K562 (cell line): ENCODE measurements around the gene CXXC1. TPM values are rescaled to one million over a fixed set of nuclear protein-coding genes. Genes with fewer than 3 reads are reported as not detected.

Source experiments
- ATAC-seq: fragments of 200-7000 bp; cut with Tn5 transposase; 3 replicates; pipeline ENCODE4 v1.9.1; 2020; ENCODE audit warnings: moderate library complexity
- BruUV-seq: library from RNA; stranded (reverse); fragments of 400-500 nt; replicated peaks from 2 replicates; lab custom pipeline; 2021; lab: Mats Ljungman, UMichigan
- CTCF ChIA-PET: fragments of 300-600 bp; formaldehyde crosslinking; extraction: SDS; loops from one replicate; lab custom pipeline; 2021; ENCODE audit warnings: low intra/inter-chr PET ratio; lab: Yijun Ruan, JAX
- POLR2A ChIA-PET: fragments of 300-600, 350-650 bp; sonication (Branson Sonifier 250); formaldehyde crosslinking; extraction: SDS; loops from one replicate; lab custom pipeline; 2021; ENCODE audit warnings: antibody characterized with exemption, inconsistent platforms; lab: Yijun Ruan, JAX
- DNase-seq, 4 experiments: peaks; one replicate each; pipeline versions ENCODE4 v3.0.0 to v3.0.0-alpha.2; 2011 to 2018; ENCODE audit warnings: low spot score in 3 of 4, mixed read lengths in 3 of 4; ENCODE audit errors: extremely low read depth in 1 of 4
- FAIRE-seq: peaks from 2 replicates; lab custom pipeline; 2011; peaks lifted over from hg19 to GRCh38; lab: Jason Lieb, UNC
- H2AFZ ChIP-seq: 2 replicates; pipeline ENCODE4 v1.6.0; 2011; ENCODE audit warnings: low read depth, low read length, control low read depth, inconsistent platforms
- H3K27ac ChIP-seq: fragments of 200-600 bp; 3 replicates; pipeline ENCODE4 v1.8.0; 2011; ENCODE audit warnings: low read depth, mild to moderate bottlenecking, control low read depth, inconsistent platforms, low read length, moderate library complexity, mixed read lengths; ENCODE audit errors: extremely low read depth
- H3K27me3 ChIP-seq, 2 experiments: fragments of 300-600 bp in 1 of 2; 2 replicates in 1 of 2; 3 replicates in 1 of 2; pipeline versions ENCODE4 v1.6.0 to v1.8.0; 2011; ENCODE audit warnings: inconsistent platforms in 2 of 2, low read length in 2 of 2, mild to moderate bottlenecking in 1 of 2, mixed read lengths in 1 of 2, moderate library complexity in 1 of 2; ENCODE audit not compliant: control insufficient read depth in 2 of 2, insufficient read depth in 2 of 2
- H3K36me3 ChIP-seq: fragments of 300-600 bp; 3 replicates; pipeline ENCODE4 v1.8.0; 2011; ENCODE audit warnings: mild to moderate bottlenecking, low read length, inconsistent platforms; ENCODE audit not compliant: control insufficient read depth, insufficient read depth
- H3K4me1 ChIP-seq, 2 experiments: fragments of 200-600 bp in 1 of 2; replicated peaks in 1 of 2; 2 replicates in 1 of 2; 3 replicates in 1 of 2; pipeline versions ENCODE4 v1.5.1 to v1.8.0; 2011; ENCODE audit warnings: inconsistent platforms in 2 of 2, low read length in 2 of 2, mild to moderate bottlenecking in 1 of 2, mixed read lengths in 1 of 2, moderate library complexity in 1 of 2; ENCODE audit not compliant: control insufficient read depth in 2 of 2, insufficient read depth in 2 of 2
- H3K4me2 ChIP-seq: 2 replicates; pipeline ENCODE4 v1.6.1; 2011; ENCODE audit warnings: low read length, control low read depth, inconsistent platforms, mixed read lengths; ENCODE audit not compliant: insufficient read depth
- H3K4me3 ChIP-seq: fragments of 200-600 bp; sonication (generic), shearing (Covaris generic); 2 replicates; pipeline ENCODE4 v1.5.1; 2016; ENCODE audit warnings: control low read depth, inconsistent platforms
- H3K79me2 ChIP-seq: fragments of 200-600 bp; 3 replicates; pipeline ENCODE4 v1.8.0; 2011; ENCODE audit warnings: low read length, inconsistent platforms; ENCODE audit not compliant: control insufficient read depth, insufficient read depth
- H3K9ac ChIP-seq, 2 experiments: 2 replicates each; pipeline versions ENCODE4 v1.6.0 to v1.6.1; 2011; ENCODE audit warnings: low read depth in 2 of 2, low read length in 2 of 2, control low read depth in 1 of 2, inconsistent platforms in 1 of 2, mild to moderate bottlenecking in 1 of 2, mixed read lengths in 1 of 2; ENCODE audit not compliant: insufficient read depth in 1 of 2
- H3K9me1 ChIP-seq: one replicate; pipeline ENCODE4 v1.6.0; 2011; ENCODE audit warnings: inconsistent platforms, mild to moderate bottlenecking, low read length, moderate library complexity; ENCODE audit not compliant: control insufficient read depth, insufficient read depth
- H3K9me3 ChIP-seq: replicated peaks from 2 replicates; pipeline ENCODE4 v1.5.1; 2011; ENCODE audit warnings: low read depth, low read length, inconsistent platforms; ENCODE audit not compliant: control insufficient read depth, insufficient read depth
- H4K20me1 ChIP-seq: replicated peaks from 2 replicates; pipeline ENCODE4 v1.6.1; 2011; ENCODE audit warnings: low read length, inconsistent platforms, mixed read lengths; ENCODE audit not compliant: control insufficient read depth, insufficient read depth
- ARID2 ChIP-seq: fragments of 450-650 bp; IDR thresholded peaks from 2 replicates; pipeline ENCODE4 v1.6.1; 2017; ENCODE audit warnings: antibody characterized with exemption, mild to moderate bottlenecking
- E2F5 ChIP-seq: sonication (generic); formaldehyde crosslinking; IDR thresholded peaks from 2 replicates; pipeline ENCODE4 v1.8.0; 2022; ENCODE audit warnings: mild to moderate bottlenecking, missing genetic modification reagents
- FIP1L1 ChIP-seq: fragments of 200-400 bp; formaldehyde crosslinking; IDR thresholded peaks from 2 replicates; pipeline ENCODE4 v1.6.1; 2018; ENCODE audit warnings: mild to moderate bottlenecking, low read depth, low read length; ENCODE audit not compliant: poor library complexity, severe bottlenecking
- HCFC1 ChIP-seq: IDR thresholded peaks from 2 replicates; pipeline ENCODE4 v1.6.1; 2012; ENCODE audit warnings: low read depth, low read length, improper control_type of control experiment
- HNRNPLL ChIP-seq: fragments of 200-400 bp; formaldehyde crosslinking; IDR thresholded peaks from 2 replicates; pipeline ENCODE4 v1.6.1; 2017; ENCODE audit warnings: low read length, low read depth, mild to moderate bottlenecking; ENCODE audit not compliant: poor library complexity, severe bottlenecking
- HOXB6 ChIP-seq: fragments of 250-450 bp; sonication (Bioruptor Pico); IDR thresholded peaks from 2 replicates; pipeline ENCODE4 v1.5.1; 2022; ENCODE audit warnings: mild to moderate bottlenecking, borderline replicate concordance
- ID3 ChIP-seq, 2 experiments: fragments of 250-450 bp in 1 of 2; fragments of 450-650 bp in 1 of 2; sonication (Bioruptor Pico) in 1 of 2; IDR thresholded peaks; 2 replicates each; pipeline versions ENCODE4 v1.6.1 to v1.8.0; 2016 to 2021; ENCODE audit warnings: mild to moderate bottlenecking in 2 of 2, moderate library complexity in 2 of 2, missing compliant biosample characterization in 1 of 2, missing genetic modification characterization in 1 of 2
- KDM1A ChIP-seq, 2 experiments: fragments of 450-650 bp; IDR thresholded peaks; 2 replicates each; pipeline ENCODE4 v1.6.1; 2016; ENCODE audit warnings: mild to moderate bottlenecking in 2 of 2
- POU5F1 ChIP-seq: fragments of 150-350 bp; IDR thresholded peaks from 2 replicates; pipeline ENCODE4 v1.6.1; 2014; ENCODE audit warnings: borderline replicate concordance, low read length, low read depth, mild to moderate bottlenecking; ENCODE audit not compliant: partially characterized antibody
- SIN3A ChIP-seq, 2 experiments: fragments of 150-350 bp in 1 of 2; IDR thresholded peaks; 2 replicates each; pipeline ENCODE4 v1.6.1; 2011 to 2016; ENCODE audit warnings: borderline replicate concordance in 2 of 2, low read depth in 2 of 2, low read length in 2 of 2, mild to moderate bottlenecking in 2 of 2, moderate library complexity in 2 of 2; ENCODE audit not compliant: control insufficient read depth in 1 of 2
- SIN3B ChIP-seq: fragments of 450-650 bp; IDR thresholded peaks from 2 replicates; pipeline ENCODE4 v1.6.1; 2017; ENCODE audit warnings: low read depth, mild to moderate bottlenecking, moderate library complexity
- SMARCE1 ChIP-seq: fragments of 450-650 bp; IDR thresholded peaks from 2 replicates; pipeline ENCODE4 v1.7.1; 2016; ENCODE audit warnings: mild to moderate bottlenecking
- SNRNP70 ChIP-seq: fragments of 200-400 bp; formaldehyde crosslinking; optimal IDR thresholded peaks from 2 replicates; pipeline ENCODE3; 2017; ENCODE audit warnings: low read depth, low read length
- U2AF1 ChIP-seq: fragments of 200-400 bp; formaldehyde crosslinking; optimal IDR thresholded peaks from 2 replicates; pipeline ENCODE3; 2017; ENCODE audit warnings: mild to moderate bottlenecking, low read depth, low read length, moderate library complexity
- XRCC5 ChIP-seq: fragments of 200-400 bp; formaldehyde crosslinking; IDR thresholded peaks from 2 replicates; pipeline ENCODE4 v1.6.1; 2017; ENCODE audit warnings: low read depth, mild to moderate bottlenecking, low read length
- ZC3H11A ChIP-seq: IDR thresholded peaks from 2 replicates; pipeline ENCODE4 v1.6.1; 2012; ENCODE audit warnings: low read depth, low read length, improper control_type of control experiment
- ZFP1 ChIP-seq: fragments of 450-650 bp; formaldehyde crosslinking; IDR thresholded peaks from 2 replicates; pipeline ENCODE4 v1.4.0; 2020; ENCODE audit warnings: mild to moderate bottlenecking, mixed read lengths
- ZNF174 ChIP-seq: fragments of 250-450 bp; sonication (Bioruptor Pico); IDR thresholded peaks from 2 replicates; pipeline ENCODE4 v1.4.0; 2020; ENCODE audit warnings: mild to moderate bottlenecking
- ZNF232 ChIP-seq: sonication (generic); formaldehyde crosslinking; IDR thresholded peaks from 2 replicates; pipeline ENCODE4 v1.8.0; 2022; ENCODE audit warnings: mild to moderate bottlenecking, missing genetic modification reagents
- ZNF311 ChIP-seq: fragments of 250-450 bp; sonication (Bioruptor Pico); IDR thresholded peaks from 2 replicates; pipeline ENCODE4 v1.4.0; 2020; ENCODE audit warnings: mild to moderate bottlenecking, moderate library complexity
- ZNF324 ChIP-seq: fragments of 250-450 bp; sonication (Bioruptor Pico); IDR thresholded peaks from 2 replicates; pipeline ENCODE4 v1.4.0; 2020; ENCODE audit warnings: mild to moderate bottlenecking
- WGBS: fragments of 100-300 bp; shearing (Covaris generic); methylation state at CpG from one replicate; pipeline ENCODE4 v1.1.6; 2016; ENCODE audit warnings: low coverage, mixed read lengths; ENCODE audit not compliant: insufficient coverage; ENCODE audit errors: missing lambda C conversion rate; 5-methylcytosine and 5-hydroxymethylcytosine counted together
- in situ Hi-C: fragments of 300-500 bp; cut with MboI; formaldehyde crosslinking; loops from 4 replicates; pipeline ENCODE4 v1.15.0; 2018; ENCODE audit warnings: inconsistent platforms, mixed read lengths
- intact Hi-C: fragments of 100-400 bp; cut with micrococcal nuclease; formaldehyde crosslinking; loops from 2 replicates; pipeline ENCODE4 v1.14.2; 2022
- polyA plus RNA-seq, 8 experiments: library from polyadenylated mRNA; depleted of rRNA in 4 of 8; stranded (reverse) in 5 of 8; unstranded in 3 of 8; fragments of >200 nt; fragmentation: Nextera tagmentation in 2 of 8; fragmentation: Illumina TruSeq in 1 of 8; extraction: Ambion mirVana in 2 of 8; extraction: Trizol in 1 of 8; gene quantifications; 2 replicates each; pipeline versions ENCODE4 v1.2.1 to v1.2.3, GENCODE V29; 2011 to 2014; ENCODE audit warnings: inconsistent platforms in 1 of 8, missing spikeins in 1 of 8
- total RNA-seq, 7 experiments: library from RNA; depleted of rRNA in 6 of 7; stranded (reverse); fragments of >200 nt in 6 of 7; fragmentation: Illumina TruSeq in 2 of 7; extraction: Trizol in 2 of 7; gene quantifications; 2 replicates each; pipeline versions ENCODE4 v1.2.1 to v1.2.3, GENCODE V29; 2011 to 2021; ENCODE audit warnings: low replicate concordance in 1 of 7

The CXXC1 gene
- total and polyA plus RNA-seq, 9 of the 15 experiments (the other 6 are each of a cell fraction or from before 2014, with no cell fraction given): 3.4 to 81.0 (median 34.1) TPM

- CTCF ChIA-PET: no interaction called here
- Histone ChIP-seq H4K20me1 (peaks cover 2% of the 10 kb centered on the region; the same call in 1 of the 2 replicates), H3K9me3 (no peaks in the 10 kb centered on the region), H3K4me2 (peak overlapping the region; percentile 95), H3K79me2 (peaks cover 33% of the 10 kb centered on the region), H3K9me1 (no peaks in the 10 kb centered on the region), H3K4me3 (peak overlapping the region; percentile 74), H3K36me3 (peaks cover 80% of the 10 kb centered on the region; the same call in 2 of the 3 replicates), H3K27me3 (no peaks in the 10 kb centered on the region), H2AFZ (peak overlapping the region; percentile 97), H3K4me1 (peaks cover 4 to 29% of the 10 kb centered on the region in 2 experiments; a peak in 3 of 5 replicates), H3K9ac (peak overlapping the region; percentile 97 to 99), H3K27ac (peak overlapping the region; percentile 86)
- POLR2A ChIA-PET: interaction anchor here (0.7 to 2.1 kb wide), 5 partner anchors 10 to 132 kb away, joined by 3 to 7 read pairs (median 3); partner anchors contain the start of gene MYO5B
- DNase-seq (no peak), ATAC-seq (no peak; the same call in 2 of the 3 replicates), FAIRE-seq (no peak)
- TSS peak; percentile 30 for BruUV-seq
- intact Hi-C loops: no loop called here
- in situ Hi-C loops: no loop called here
- 0% methylated on average over 11 of the region's 16 CpGs for WGBS
- no peak for TF ChIP-seq ZFP1 (CRISPR knock-in tag)
- TF ChIP-seq HOXB6 (CRISPR knock-in tag): no peak
- TF ChIP-seq ZNF324 (CRISPR knock-in tag): no peak
- TF ChIP-seq XRCC5: no peak
- no peak for TF ChIP-seq ZNF311 (CRISPR knock-in tag)
- no peak for TF ChIP-seq KDM1A (IDR thresholded peaks at IDR 0.05)
- TF ChIP-seq E2F5 (CRISPR knock-in tag): no peak
- TF ChIP-seq HNRNPLL: no peak
- no peak for TF ChIP-seq ZNF174 (CRISPR knock-in tag)
- no peak for TF ChIP-seq POU5F1
- no peak for TF ChIP-seq ARID2
- TF ChIP-seq U2AF1: no peak
- 0 out of 2 replicates have a peak, but pooled peaks have one; percentile 18 for TF ChIP-seq SMARCE1
- peak; percentile 60; the same call in 1 of the 2 replicates for TF ChIP-seq ZNF232 (CRISPR knock-in tag)
- TF ChIP-seq ZC3H11A: no peak
- no peak for TF ChIP-seq SIN3A (IDR thresholded peaks at IDR 0.05; ENCODE audit: borderline replicate concordance in 2 of 2, control insufficient read depth in 1 of 2, low read depth in 2 of 2, low read length in 2 of 2)
- no peak for TF ChIP-seq ID3 (CRISPR knock-in tag; IDR thresholded peaks at IDR 0.05)
- TF ChIP-seq ID3 (tag; IDR thresholded peaks at IDR 0.05): no peak
- no peak for TF ChIP-seq FIP1L1
- no peak for TF ChIP-seq SNRNP70
- no peak for TF ChIP-seq SIN3B
- TF ChIP-seq HCFC1: no peak
These were observed 6.7 kb downstream of the CXXC1 start for GRCh38 chr18:50280707-50281294.
